Right atrium auricular region (tissue), 2 donors: ENCODE data around the gene PHACTR2. TPM values are rescaled to one million over a fixed set of nuclear protein-coding genes. Genes with fewer than 3 reads are reported as not detected.

Experiments
- DNase-seq: peaks from one replicate; pipeline ENCODE4 v3.0.0-alpha.2; 2019; ENCODE audit warnings: low spot score
- H3K27ac ChIP-seq, 2 donors: fragments of 200-600 bp; sonication (generic); 1 replicate in 1 of 2; 2 replicates in 1 of 2; pipeline ENCODE4 v1.5.1; 2016 to 2019
- H3K27me3 ChIP-seq, 2 donors: fragments of 200-600 bp; sonication (generic); one replicate each; pipeline versions ENCODE4 v1.5.1 to v1.6.0; 2017 to 2019
- H3K36me3 ChIP-seq: fragments of 200-600 bp; sonication (generic); one replicate; pipeline ENCODE4 v1.5.1; 2016
- H3K4me1 ChIP-seq, 2 donors: fragments of 200-600 bp; sonication (generic); one replicate each; pipeline versions ENCODE4 v1.5.1 to v1.6.0; 2017 to 2019
- H3K4me3 ChIP-seq, 2 donors: fragments of 200-600 bp; sonication (generic); 1 replicate in 1 of 2; 2 replicates in 1 of 2; pipeline ENCODE4 v1.5.1; 2017 to 2019; ENCODE audit warnings: mild to moderate bottlenecking in 1 of 2, moderate library complexity in 1 of 2
- H3K9me3 ChIP-seq, 2 donors: fragments of 200-600 bp; sonication (generic); one replicate each; pipeline ENCODE4 v1.5.1; 2019
- CTCF ChIP-seq, 2 donors: fragments of 200-600 bp; sonication (generic); IDR thresholded peaks; one replicate each; pipeline ENCODE4 v1.5.1; 2019; ENCODE audit warnings: antibody characterized with exemption in 2 of 2
- total RNA-seq, 2 donors: library from RNA; depleted of rRNA; stranded (reverse); fragments of >200 nt; gene quantifications; one replicate each; pipeline ENCODE4 v1.1.0, GENCODE V29; 2016

PHACTR2 gene
- total RNA-seq, 2 donors from 2014 or later, result 47.6 to 54.4 TPM

DNA sequence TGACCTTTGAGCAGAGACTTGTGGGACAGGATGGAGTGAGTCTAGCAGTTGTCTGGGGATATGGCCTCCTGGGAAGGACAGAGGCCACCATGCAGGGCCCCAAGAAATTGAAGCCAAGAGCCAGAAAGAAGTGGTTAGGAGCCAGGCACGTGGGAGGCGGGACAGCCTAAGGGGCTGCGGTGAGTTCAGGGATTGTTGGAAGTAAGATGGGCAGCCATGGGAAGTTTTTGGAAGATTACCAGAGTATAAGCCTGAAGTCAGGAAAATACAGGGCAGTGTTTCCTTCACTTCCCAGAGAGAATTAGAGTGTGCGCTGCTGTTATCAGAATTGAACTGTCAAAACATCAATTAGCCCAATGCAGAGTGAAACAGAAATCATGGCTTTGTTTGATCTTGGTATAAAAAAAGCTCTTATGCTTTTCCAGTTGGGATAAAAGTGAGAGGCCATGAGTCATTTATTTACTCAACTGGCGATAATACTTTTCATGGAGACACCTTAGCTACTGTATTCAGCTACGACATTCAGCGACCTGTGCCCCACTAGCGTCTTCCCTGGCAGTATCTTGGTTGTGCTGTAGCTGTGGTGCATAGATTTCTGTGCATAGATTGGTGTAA lies 66.9 kb downstream of the PHACTR2 start:
- H3K27ac ChIP-seq, result peak overlapping the region; percentile 59 to 69
- no peaks in the 10 kb centered on the region for H3K9me3 ChIP-seq
- no peak overlapping the region for H3K4me3 ChIP-seq
- DNase-seq, result no peak
- peaks cover 0 to 62% of the 10 kb centered on the region in 2 donors for H3K4me1 ChIP-seq
- no peak for TF ChIP-seq CTCF (IDR thresholded peaks at IDR 0.05)
- H3K36me3 ChIP-seq, result no peaks in the 10 kb centered on the region
- H3K27me3 ChIP-seq, result no peaks in the 10 kb centered on the region

- H3K27me3 ChIP-seq, result no peaks in the 10 kb centered on the region
- no peaks in the 10 kb centered on the region for H3K36me3 ChIP-seq
- DNase-seq, result no peak
- H3K9me3 ChIP-seq, result no peaks in the 10 kb centered on the region
- peaks cover 0 to 62% of the 10 kb centered on the region in 2 donors for H3K4me1 ChIP-seq
- peak overlapping the region in 1 of 2 donors; percentile 26 for H3K4me3 ChIP-seq
- no peak for TF ChIP-seq CTCF (IDR thresholded peaks at IDR 0.05)
- peak overlapping the region; percentile 59 to 69 for H3K27ac ChIP-seq
Measured at GRCh38 chr6:143745166-143746133, 67.7 kb downstream of the PHACTR2 start.

- Histone ChIP-seq H3K9me3 (no peaks in the 10 kb centered on the region), H3K27ac (peak overlapping the region; percentile 46 to 59), H3K36me3 (no peaks in the 10 kb centered on the region), H3K4me3 (peak overlapping the region in 1 of 2 donors; percentile 26), H3K4me1 (peaks cover 0 to 66% of the 10 kb centered on the region in 2 donors), H3K27me3 (no peaks in the 10 kb centered on the region)
- no peak for DNase-seq
- no peak for TF ChIP-seq CTCF (IDR thresholded peaks at IDR 0.05)
Measured at GRCh38 chr6:143746202-143747119, 68.7 kb downstream of the PHACTR2 start.

GRCh38 chr6:143747347-143747842 lies 69.6 kb downstream of the PHACTR2 start:
- Histone ChIP-seq H3K27me3 (no peaks in the 10 kb centered on the region), H3K4me3 (no peak overlapping the region), H3K36me3 (no peaks in the 10 kb centered on the region), H3K27ac (no peak overlapping the region), H3K9me3 (no peaks in the 10 kb centered on the region), H3K4me1 (peaks cover 0 to 61% of the 10 kb centered on the region in 2 donors)
- TF ChIP-seq CTCF (IDR thresholded peaks at IDR 0.05), result no peak
- DNase-seq, result no peak

DNA sequence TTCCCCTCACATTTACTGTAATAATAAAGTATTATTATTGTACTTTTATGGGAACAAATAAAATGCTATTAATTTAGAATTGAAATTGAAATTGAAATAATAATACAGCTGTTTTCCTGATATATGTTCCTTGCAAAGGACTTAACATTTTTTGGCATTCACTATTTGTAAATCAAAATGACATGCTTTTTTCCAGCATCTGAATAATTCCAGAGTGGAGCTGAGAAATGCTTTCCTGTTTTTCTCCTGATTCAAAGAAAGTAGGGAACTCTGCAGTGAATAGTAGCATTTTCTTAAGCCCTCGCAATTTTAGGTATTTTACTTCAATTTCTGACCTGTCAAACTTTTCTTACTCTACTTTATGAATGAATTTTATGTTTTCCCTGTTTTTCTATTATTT lies 72.1 kb downstream of the PHACTR2 start:
- no peak for DNase-seq
- H3K4me3 ChIP-seq, result no peak overlapping the region
- H3K4me1 ChIP-seq, result peaks cover 0 to 38% of the 10 kb centered on the region in 2 donors
- H3K36me3 ChIP-seq, result no peaks in the 10 kb centered on the region
- no peaks in the 10 kb centered on the region for H3K27me3 ChIP-seq
- no peaks in the 10 kb centered on the region for H3K9me3 ChIP-seq
- no peak for TF ChIP-seq CTCF (IDR thresholded peaks at IDR 0.05)
- no peak overlapping the region for H3K27ac ChIP-seq
